PC-3 (cell line): ENCODE results near the gene RETSAT. TPM values are rescaled to one million over a fixed set of nuclear protein-coding genes. Genes with fewer than 3 reads are reported as not detected.

Source experiments
- ATAC-seq: fragments of 200-7000 bp; cut with Tn5 transposase; 2 replicates; pipeline ENCODE4 v1.9.1; 2020; ENCODE audit warnings: mild to moderate bottlenecking, moderate library complexity
- BruUV-seq: library from RNA; stranded (reverse); fragments of 400-500 nt; replicated peaks from 2 replicates; lab custom pipeline; 2021; lab: Mats Ljungman, UMichigan
- CTCF ChIA-PET: fragments of 300-600 bp; sonication (Branson Sonifier 250); formaldehyde crosslinking; loops from one replicate; lab custom pipeline; 2022; ENCODE audit warnings: antibody characterized with exemption; lab: Charles Lee
- POLR2A ChIA-PET: fragments of 300-600 bp; sonication (Branson Sonifier 250); formaldehyde crosslinking; loops from one replicate; lab custom pipeline; 2022; ENCODE audit warnings: antibody characterized with exemption; ENCODE audit not compliant: unreplicated experiment; lab: Charles Lee
- DNase-seq: peaks from one replicate; pipeline ENCODE4 v3.0.0-alpha.2; 2015
- H2AFZ ChIP-seq: fragments of 300-600 bp; sonication (generic); 2 replicates; pipeline ENCODE4 v1.6.0; 2016; ENCODE audit warnings: antibody characterized with exemption, low read length
- H3F3A ChIP-seq: fragments of 300-600 bp; sonication (generic); one replicate; pipeline ENCODE4 v1.6.0; 2017; ENCODE audit warnings: antibody characterized with exemption, low read length, control low read depth, mild to moderate bottlenecking; ENCODE audit not compliant: unreplicated experiment
- H3K27ac ChIP-seq: fragments of 300-600 bp; sonication (generic); 2 replicates; pipeline ENCODE4 v1.5.1; 2016; ENCODE audit warnings: mild to moderate bottlenecking, low read length
- H3K27me3 ChIP-seq: fragments of 300-600 bp; sonication (generic); 2 replicates; pipeline ENCODE4 v1.6.1; 2016; ENCODE audit warnings: low read length, mixed read lengths
- H3K36me3 ChIP-seq: fragments of 300-600 bp; sonication (generic); 2 replicates; pipeline ENCODE4 v1.6.1; 2016; ENCODE audit warnings: low read depth, mixed run types, low read length, mixed read lengths
- H3K4me1 ChIP-seq: fragments of 300-600 bp; sonication (generic); 2 replicates; pipeline ENCODE4 v1.5.1; 2016; ENCODE audit warnings: low read length; ENCODE audit not compliant: insufficient read depth
- H3K4me2 ChIP-seq: fragments of 300-600 bp; sonication (generic); 2 replicates; pipeline ENCODE4 v1.6.0; 2016; ENCODE audit warnings: low read length
- H3K4me3 ChIP-seq: fragments of 300-600 bp; sonication (generic); 2 replicates; pipeline ENCODE4 v1.5.1; 2016; ENCODE audit warnings: mild to moderate bottlenecking, low read length, mixed read lengths
- H3K79me2 ChIP-seq: fragments of 300-600 bp; sonication (generic); 2 replicates; pipeline ENCODE4 v1.6.1; 2017; ENCODE audit warnings: low read length, mixed read lengths
- H3K9ac ChIP-seq: fragments of 300-600 bp; sonication (generic); 2 replicates; pipeline ENCODE4 v1.6.0; 2016; ENCODE audit warnings: mild to moderate bottlenecking, low read length
- H3K9me2 ChIP-seq: fragments of 300-600 bp; sonication (generic); replicated peaks from 2 replicates; pipeline ENCODE4 v1.6.1; 2016; ENCODE audit warnings: mixed run types, low read length, mixed read lengths
- H3K9me3 ChIP-seq: fragments of 300-600 bp; sonication (generic); 2 replicates; pipeline ENCODE4 v1.6.1; 2016; ENCODE audit warnings: low read length, mixed read lengths
- H4K20me1 ChIP-seq: fragments of 300-600 bp; sonication (generic); 2 replicates; pipeline ENCODE4 v1.6.1; 2016; ENCODE audit warnings: low read length, mixed read lengths
- EZH2 ChIP-seq: fragments of 300-600 bp; sonication (generic); IDR thresholded peaks from one replicate; pipeline ENCODE4 v1.6.1; 2017; ENCODE audit warnings: antibody characterized with exemption, mild to moderate bottlenecking, low read length; ENCODE audit not compliant: unreplicated experiment
- EZH2phosphoT487 ChIP-seq: fragments of 300-600 bp; sonication (generic); IDR thresholded peaks from 2 replicates; pipeline ENCODE4 v1.6.1; 2018; ENCODE audit warnings: mild to moderate bottlenecking, antibody characterized with exemption, low read length, borderline replicate concordance
- intact Hi-C: fragments of 100-400 bp; cut with micrococcal nuclease; formaldehyde crosslinking; loops from 2 replicates; pipeline ENCODE4 v1.9.0; 2023
- total RNA-seq: library from RNA; depleted of rRNA; stranded (reverse); fragments of >200 nt; gene quantifications from 2 replicates; pipeline ENCODE4 v1.2.3, GENCODE V29; 2014
- TF ChIP-seq, protein P1 (sequence below): fragments of 300-600 bp; sonication (generic); conservative IDR thresholded peaks from 2 replicates; pipeline ENCODE4 v1.5.1; 2017; ENCODE audit warnings: antibody characterized with exemption, low read depth, mild to moderate bottlenecking, low read length

RETSAT gene
- total RNA-seq, 1 experiment from 2014 or later: 39.1 TPM

DNA sequence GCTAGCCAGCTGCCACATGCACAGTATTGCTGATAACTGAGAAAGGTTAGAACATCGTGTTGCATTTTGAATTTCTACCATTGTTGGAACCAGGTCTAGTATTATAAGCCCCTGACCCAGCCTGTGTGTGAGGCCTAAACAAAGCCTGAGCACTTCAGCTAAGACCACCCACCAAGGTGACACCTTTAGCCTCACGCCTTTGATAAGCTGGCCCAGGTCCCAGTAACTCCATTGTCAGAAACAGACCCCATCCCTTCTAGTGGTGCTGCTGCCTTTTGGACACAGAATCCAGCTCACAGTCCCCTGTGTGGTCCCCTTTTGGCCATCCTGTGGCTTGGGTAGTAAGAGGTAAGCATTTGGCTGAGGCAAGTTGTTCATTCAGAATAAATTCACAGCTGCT, 1.9 kb upstream of the RETSAT start:
- intact Hi-C loops: no loop called here
- BruUV-seq: no TSS peak
- Histone ChIP-seq H3K9me2 (no peaks in the 10 kb centered on the region), H3K27ac (no peak overlapping the region), H3K79me2 (peaks cover 49% of the 10 kb centered on the region), H3K4me1 (peaks cover 32% of the 10 kb centered on the region), H3K9me3 (no peaks in the 10 kb centered on the region), H3K9ac (no peak overlapping the region), H3F3A (no peaks in the 10 kb centered on the region), H3K4me3 (no peak overlapping the region), H3K4me2 (no peak overlapping the region), H3K27me3 (no peaks in the 10 kb centered on the region), H4K20me1 (peaks cover 12% of the 10 kb centered on the region; the same call in 1 of the 2 replicates), H2AFZ (no peak overlapping the region), H3K36me3 (peaks cover 7% of the 10 kb centered on the region)
- CTCF ChIA-PET: no interaction called here
- ATAC-seq (no peak), DNase-seq (no peak)
- POLR2A ChIA-PET: no interaction called here
- TF ChIP-seq EZH2 (no peak), EZH2phosphoT487 (no peak)
- TF ChIP-seq, protein P1, sequence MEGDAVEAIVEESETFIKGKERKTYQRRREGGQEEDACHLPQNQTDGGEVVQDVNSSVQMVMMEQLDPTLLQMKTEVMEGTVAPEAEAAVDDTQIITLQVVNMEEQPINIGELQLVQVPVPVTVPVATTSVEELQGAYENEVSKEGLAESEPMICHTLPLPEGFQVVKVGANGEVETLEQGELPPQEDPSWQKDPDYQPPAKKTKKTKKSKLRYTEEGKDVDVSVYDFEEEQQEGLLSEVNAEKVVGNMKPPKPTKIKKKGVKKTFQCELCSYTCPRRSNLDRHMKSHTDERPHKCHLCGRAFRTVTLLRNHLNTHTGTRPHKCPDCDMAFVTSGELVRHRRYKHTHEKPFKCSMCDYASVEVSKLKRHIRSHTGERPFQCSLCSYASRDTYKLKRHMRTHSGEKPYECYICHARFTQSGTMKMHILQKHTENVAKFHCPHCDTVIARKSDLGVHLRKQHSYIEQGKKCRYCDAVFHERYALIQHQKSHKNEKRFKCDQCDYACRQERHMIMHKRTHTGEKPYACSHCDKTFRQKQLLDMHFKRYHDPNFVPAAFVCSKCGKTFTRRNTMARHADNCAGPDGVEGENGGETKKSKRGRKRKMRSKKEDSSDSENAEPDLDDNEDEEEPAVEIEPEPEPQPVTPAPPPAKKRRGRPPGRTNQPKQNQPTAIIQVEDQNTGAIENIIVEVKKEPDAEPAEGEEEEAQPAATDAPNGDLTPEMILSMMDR: no peak

DNA sequence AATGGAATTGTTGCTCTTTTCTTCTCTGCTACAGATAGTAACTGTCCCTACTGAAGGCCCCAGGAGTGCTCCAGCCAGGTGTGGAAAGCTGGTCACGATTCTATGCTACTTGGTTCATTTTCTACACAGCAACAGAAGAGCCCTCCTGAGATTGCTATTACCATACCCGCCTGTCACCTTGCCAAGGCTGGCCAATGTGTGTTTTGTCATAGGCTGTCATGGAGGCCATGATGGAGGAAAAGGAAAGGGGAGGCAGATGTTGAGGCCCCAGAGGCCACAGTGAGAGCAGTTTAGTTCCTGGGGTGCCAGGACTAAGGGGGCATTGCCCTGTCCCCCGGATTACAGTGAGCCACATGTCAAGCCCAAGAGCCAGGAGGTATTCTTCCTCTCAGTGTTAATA, 1.2 kb upstream of the RETSAT start:
- ATAC-seq: no peak
- H3K36me3 ChIP-seq: peaks cover 13% of the 10 kb centered on the region
- H3K4me1 ChIP-seq: peaks cover 32% of the 10 kb centered on the region
- H4K20me1 ChIP-seq: peaks cover 12% of the 10 kb centered on the region; the same call in 1 of the 2 replicates
- H3K9me3 ChIP-seq: no peaks in the 10 kb centered on the region
- H3K4me2 ChIP-seq: peak overlapping the region; percentile 93
- TF ChIP-seq EZH2 (no peak), EZH2phosphoT487 (no peak)
- TF ChIP-seq, protein P1: no peak
- H3F3A ChIP-seq: no peaks in the 10 kb centered on the region
- peak overlapping the region; percentile 84 for H3K4me3 ChIP-seq
- H3K27me3 ChIP-seq: no peaks in the 10 kb centered on the region
- no peaks in the 10 kb centered on the region for H3K9me2 ChIP-seq
- peak overlapping the region; percentile 97 for H2AFZ ChIP-seq
- POLR2A ChIA-PET: no interaction called here
- peak overlapping the region; percentile 89 for H3K9ac ChIP-seq
- intact Hi-C loops: no loop called here
- DNase-seq: no peak
- no peak overlapping the region for H3K27ac ChIP-seq
- BruUV-seq: no TSS peak
- peaks cover 49% of the 10 kb centered on the region for H3K79me2 ChIP-seq
- CTCF ChIA-PET: no interaction called here

DNA sequence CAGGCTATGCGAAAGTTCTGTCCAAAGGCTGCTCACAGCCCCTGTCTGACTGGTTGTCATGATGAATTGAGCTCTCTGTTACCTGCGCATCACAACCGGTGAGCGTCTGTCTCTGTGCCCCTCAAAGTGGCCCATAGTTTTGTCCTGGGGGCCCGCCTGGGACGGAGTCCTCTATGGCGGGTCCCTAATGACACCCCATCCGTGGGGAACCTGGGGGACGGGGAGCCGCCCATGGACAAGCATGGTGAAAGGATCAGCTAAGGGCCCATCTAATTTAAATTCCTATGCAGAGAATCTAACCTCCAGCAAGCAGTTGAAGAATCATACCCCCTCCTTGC, 714 bp upstream of the RETSAT start:
- POLR2A ChIA-PET: interaction anchor here (1.3 kb wide), 1 partner anchor 184 kb away, joined by 4 read pairs; the partner anchor contains the start of gene MAT2A
- H3K9me3 ChIP-seq: no peaks in the 10 kb centered on the region
- peak overlapping the region; percentile 84 for H3K4me3 ChIP-seq
- no peaks in the 10 kb centered on the region for H3K9me2 ChIP-seq
- peak overlapping the region; percentile 93 for H3K4me2 ChIP-seq
- no peaks in the 10 kb centered on the region for H3K27me3 ChIP-seq
- peaks cover 32% of the 10 kb centered on the region for H3K4me1 ChIP-seq
- intact Hi-C loops: no loop called here
- peaks cover 49% of the 10 kb centered on the region for H3K79me2 ChIP-seq
- no peaks in the 10 kb centered on the region for H3F3A ChIP-seq
- H4K20me1 ChIP-seq: peaks cover 12% of the 10 kb centered on the region; the same call in 1 of the 2 replicates
- no peak overlapping the region for H3K27ac ChIP-seq
- no peak for ATAC-seq
- no peak for TF ChIP-seq EZH2phosphoT487
- no peak for TF ChIP-seq EZH2
- TF ChIP-seq, protein P1: no peak
- peak overlapping the region; percentile 89 for H3K9ac ChIP-seq
- CTCF ChIA-PET: interaction anchor here (0.6 kb wide), 1 partner anchor 179 kb away, joined by 3 read pairs; no protein-coding TSS in a partner anchor
- peaks cover 17% of the 10 kb centered on the region for H3K36me3 ChIP-seq
- peak; percentile 14 for DNase-seq
- H2AFZ ChIP-seq: peak overlapping the region; percentile 97
- BruUV-seq: TSS peak; percentile 77
